HCT116 (cell line): ENCODE measurements around the gene ZFYVE27. TPM values are rescaled to one million over a fixed set of nuclear protein-coding genes. Genes with fewer than 3 reads are reported as not detected.

Experiments used
- ATF3 ChIP-seq: IDR thresholded peaks from 2 replicates; pipeline ENCODE4 v1.6.1; 2012
- CEBPB ChIP-seq: IDR thresholded peaks from 2 replicates; pipeline ENCODE4 v1.6.1; 2012; ENCODE audit warnings: low read depth
- EGR1 ChIP-seq: IDR thresholded peaks from 2 replicates; pipeline ENCODE4 v1.6.1; 2012; ENCODE audit warnings: low read depth
- ELF1 ChIP-seq: IDR thresholded peaks from 2 replicates; pipeline ENCODE4 v1.6.1; 2012; ENCODE audit warnings: low read depth, borderline replicate concordance
- FOSL1 ChIP-seq: IDR thresholded peaks from 2 replicates; pipeline ENCODE4 v1.6.1; 2012; ENCODE audit warnings: low read depth
- POLR2A ChIP-seq: IDR thresholded peaks from 2 replicates; pipeline ENCODE4 v1.7.0; 2011; ENCODE audit warnings: borderline replicate concordance; ENCODE audit not compliant: insufficient read depth, insufficient read length; ENCODE audit errors: extremely low read depth
- POLR2AphosphoS5 ChIP-seq: IDR thresholded peaks from 2 replicates; pipeline ENCODE4 v1.6.1; 2011; ENCODE audit warnings: mild to moderate bottlenecking, low read depth, low read length, moderate library complexity
- RAD21 ChIP-seq: IDR thresholded peaks from 2 replicates; pipeline ENCODE4 v1.6.1; 2012; ENCODE audit warnings: low read depth, mild to moderate bottlenecking
- SIN3A ChIP-seq: IDR thresholded peaks from 2 replicates; pipeline ENCODE4 v1.6.1; 2012; ENCODE audit warnings: low read depth
- SRF ChIP-seq: IDR thresholded peaks from 2 replicates; pipeline ENCODE4 v1.6.1; 2012; ENCODE audit warnings: low read depth
- TCF7L2 ChIP-seq: IDR thresholded peaks from 2 replicates; pipeline ENCODE4 v1.7.0; 2011; ENCODE audit warnings: borderline replicate concordance, inconsistent platforms; ENCODE audit not compliant: insufficient read depth, insufficient read length; ENCODE audit errors: extremely low read depth
- YY1 ChIP-seq: IDR thresholded peaks from 2 replicates; pipeline ENCODE4 v1.6.1; 2011; ENCODE audit warnings: low read length, low read depth, moderate library complexity, mild to moderate bottlenecking; ENCODE audit not compliant: insufficient replicate concordance; ENCODE audit errors: extremely low read depth
- ZFX ChIP-seq: fragments of 450-650 bp; IDR thresholded peaks from 2 replicates; pipeline ENCODE4 v1.6.1; 2017
- ZNF274 ChIP-seq: fragments of 200-500 bp; sonication (Bioruptor generic); IDR thresholded peaks from 2 replicates; pipeline ENCODE4 v1.6.1; 2014; ENCODE audit warnings: mild to moderate bottlenecking, low read depth, low read length, inconsistent platforms
- total RNA-seq: library from RNA; stranded (reverse); gene quantifications from one replicate; pipeline ENCODE4 v1.2.1, GENCODE V29; 2021; ENCODE audit not compliant: unreplicated experiment
- TF ChIP-seq, protein P1 (sequence below): IDR thresholded peaks from 2 replicates; pipeline ENCODE4 v1.6.1; 2012; ENCODE audit warnings: low read depth

ZFYVE27 gene
- total RNA-seq, 1 experiment from 2014 or later = 28.4 TPM

DNA sequence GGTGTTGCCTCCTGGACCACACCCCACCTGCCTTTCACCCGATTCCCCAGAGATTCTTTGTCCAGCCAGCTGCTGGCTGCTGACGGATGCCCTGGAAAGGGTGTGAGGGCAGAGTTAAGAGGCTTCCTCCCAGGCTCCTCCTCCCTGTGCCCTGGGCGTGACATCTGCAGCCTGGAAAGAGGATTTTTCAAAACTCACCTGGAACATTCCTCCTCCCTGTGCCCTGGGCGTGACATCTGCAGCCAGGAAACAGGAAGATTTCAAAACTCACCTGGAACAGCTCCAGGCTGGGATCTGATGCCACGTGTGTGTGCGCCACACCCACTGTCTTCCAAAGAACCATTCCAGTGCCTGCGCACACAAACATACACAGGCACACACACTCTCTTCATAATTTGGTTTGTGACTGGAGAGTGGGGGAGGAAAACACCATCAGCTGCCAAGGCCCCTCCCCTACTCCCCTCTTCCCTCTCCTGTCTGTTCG is 18.2 kb upstream of the ZFYVE27 start (continued):
- TF ChIP-seq, protein P1, sequence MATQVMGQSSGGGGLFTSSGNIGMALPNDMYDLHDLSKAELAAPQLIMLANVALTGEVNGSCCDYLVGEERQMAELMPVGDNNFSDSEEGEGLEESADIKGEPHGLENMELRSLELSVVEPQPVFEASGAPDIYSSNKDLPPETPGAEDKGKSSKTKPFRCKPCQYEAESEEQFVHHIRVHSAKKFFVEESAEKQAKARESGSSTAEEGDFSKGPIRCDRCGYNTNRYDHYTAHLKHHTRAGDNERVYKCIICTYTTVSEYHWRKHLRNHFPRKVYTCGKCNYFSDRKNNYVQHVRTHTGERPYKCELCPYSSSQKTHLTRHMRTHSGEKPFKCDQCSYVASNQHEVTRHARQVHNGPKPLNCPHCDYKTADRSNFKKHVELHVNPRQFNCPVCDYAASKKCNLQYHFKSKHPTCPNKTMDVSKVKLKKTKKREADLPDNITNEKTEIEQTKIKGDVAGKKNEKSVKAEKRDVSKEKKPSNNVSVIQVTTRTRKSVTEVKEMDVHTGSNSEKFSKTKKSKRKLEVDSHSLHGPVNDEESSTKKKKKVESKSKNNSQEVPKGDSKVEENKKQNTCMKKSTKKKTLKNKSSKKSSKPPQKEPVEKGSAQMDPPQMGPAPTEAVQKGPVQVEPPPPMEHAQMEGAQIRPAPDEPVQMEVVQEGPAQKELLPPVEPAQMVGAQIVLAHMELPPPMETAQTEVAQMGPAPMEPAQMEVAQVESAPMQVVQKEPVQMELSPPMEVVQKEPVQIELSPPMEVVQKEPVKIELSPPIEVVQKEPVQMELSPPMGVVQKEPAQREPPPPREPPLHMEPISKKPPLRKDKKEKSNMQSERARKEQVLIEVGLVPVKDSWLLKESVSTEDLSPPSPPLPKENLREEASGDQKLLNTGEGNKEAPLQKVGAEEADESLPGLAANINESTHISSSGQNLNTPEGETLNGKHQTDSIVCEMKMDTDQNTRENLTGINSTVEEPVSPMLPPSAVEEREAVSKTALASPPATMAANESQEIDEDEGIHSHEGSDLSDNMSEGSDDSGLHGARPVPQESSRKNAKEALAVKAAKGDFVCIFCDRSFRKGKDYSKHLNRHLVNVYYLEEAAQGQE = no peak
- no peak for TF ChIP-seq ZFX
- TF ChIP-seq TCF7L2 = no peak
- peak; percentile 97 for TF ChIP-seq CEBPB
- no peak for TF ChIP-seq FOSL1
- TF ChIP-seq ELF1 = no peak
- TF ChIP-seq ATF3 = no peak
- no peak for TF ChIP-seq RAD21
- TF ChIP-seq ZNF274 = no peak
- TF ChIP-seq POLR2AphosphoS5 = peak; percentile 71
- TF ChIP-seq SIN3A = peak; percentile 97
- TF ChIP-seq EGR1 = no peak
- no peak for TF ChIP-seq POLR2A
- TF ChIP-seq SRF = no peak
- peak; percentile 23 for TF ChIP-seq YY1
